SU-DHL-6 (cell line): ENCODE measurements around the gene PMP22.

ENCODE experiments used
- H2AFZ ChIP-seq: fragments of 200-600 bp; sonication (generic); 2 replicates; pipeline ENCODE4 v1.6.1; 2014; ENCODE audit warnings: low read depth, mild to moderate bottlenecking, moderate library complexity, mixed read lengths, antibody characterized with exemption, low read length; ENCODE audit not compliant: severe bottlenecking
- H3F3A ChIP-seq: fragments of 200-600 bp; shearing (Covaris generic); 2 replicates; pipeline ENCODE4 v1.6.0; 2016; ENCODE audit warnings: antibody characterized with exemption, mild to moderate bottlenecking; ENCODE audit not compliant: insufficient read depth
- H3K27ac ChIP-seq: fragments of 200-600 bp; sonication (generic); 2 replicates; pipeline ENCODE4 v1.5.1; 2016; ENCODE audit warnings: low read depth, mild to moderate bottlenecking, low read length, moderate library complexity, mixed read lengths
- H3K27me3 ChIP-seq: fragments of 200-600 bp; sonication (generic), shearing (Covaris generic); 2 replicates; pipeline ENCODE4 v1.6.0; 2014; ENCODE audit warnings: mild to moderate bottlenecking, low read length
- H3K36me3 ChIP-seq: fragments of 200-600 bp; sonication (generic); 2 replicates; pipeline ENCODE4 v1.6.1; 2014; ENCODE audit warnings: mild to moderate bottlenecking, low read length, mixed read lengths
- H3K4me2 ChIP-seq: fragments of 300-600, 200-600 bp; shearing (Covaris generic), sonication (generic); 2 replicates; pipeline ENCODE4 v1.6.0; 2014; ENCODE audit warnings: low read length, low read depth, mild to moderate bottlenecking; ENCODE audit not compliant: poor library complexity, severe bottlenecking
- H3K4me3 ChIP-seq: fragments of 200-600 bp; sonication (generic); 2 replicates; pipeline ENCODE4 v1.5.1; 2014; ENCODE audit warnings: antibody characterized with exemption, low read length, mild to moderate bottlenecking, mixed read lengths; ENCODE audit not compliant: insufficient read depth, poor library complexity, severe bottlenecking
- H3K79me2 ChIP-seq: fragments of 200-600 bp; sonication (generic); 2 replicates; pipeline ENCODE4 v1.6.1; 2014; ENCODE audit warnings: mild to moderate bottlenecking, low read length, moderate library complexity; ENCODE audit not compliant: insufficient read depth
- H3K9ac ChIP-seq: fragments of 200-600 bp; sonication (generic); 2 replicates; pipeline ENCODE4 v1.7.0; 2014; ENCODE audit warnings: mild to moderate bottlenecking, low read length
- H3K9me2 ChIP-seq: fragments of 200-600 bp; sonication (generic); replicated peaks from 2 replicates; pipeline ENCODE4 v1.6.1; 2014; ENCODE audit warnings: low read length; ENCODE audit not compliant: insufficient read depth
- H3K9me3 ChIP-seq: fragments of 200-600 bp; sonication (generic); 2 replicates; pipeline ENCODE4 v1.6.1; 2014; ENCODE audit warnings: low read length, mixed read lengths; ENCODE audit not compliant: insufficient read depth
- H4K20me1 ChIP-seq: fragments of 200-600 bp; sonication (generic); 2 replicates; pipeline ENCODE4 v1.6.1; 2014; ENCODE audit warnings: low read depth, mild to moderate bottlenecking, antibody characterized with exemption, low read length, moderate library complexity, mixed read lengths
- EZH2phosphoT487 ChIP-seq: fragments of 200-600 bp; sonication (generic), shearing (Covaris generic); conservative IDR thresholded peaks from 2 replicates; pipeline ENCODE4 v1.6.1; 2018; ENCODE audit warnings: mild to moderate bottlenecking, antibody characterized with exemption, low read length, moderate library complexity, mixed read lengths
- TF ChIP-seq, protein P1 (sequence below): fragments of 200-600 bp; sonication (generic); IDR thresholded peaks from one replicate; pipeline ENCODE4 v1.5.1; 2017; ENCODE audit warnings: antibody characterized with exemption, mild to moderate bottlenecking, low read length, moderate library complexity; ENCODE audit not compliant: insufficient read depth, poor library complexity, severe bottlenecking

The PMP22 gene

GRCh38 chr17:15309236-15309635 lies 44.1 kb upstream of the PMP22 start:
- Histone ChIP-seq H3K79me2 (no peaks in the 10 kb centered on the region), H3K9me3 (no peaks in the 10 kb centered on the region), H3K4me3 (no peak overlapping the region), H4K20me1 (no peaks in the 10 kb centered on the region), H3K9ac (no peak overlapping the region), H3K27me3 (no peaks in the 10 kb centered on the region), H3K36me3 (no peaks in the 10 kb centered on the region), H3K9me2 (no peaks in the 10 kb centered on the region), H3K27ac (no peak overlapping the region), H3K4me2 (no peak overlapping the region), H3F3A (no peaks in the 10 kb centered on the region), H2AFZ (no peak overlapping the region)
- TF ChIP-seq EZH2phosphoT487, result no peak
- TF ChIP-seq, protein P1, sequence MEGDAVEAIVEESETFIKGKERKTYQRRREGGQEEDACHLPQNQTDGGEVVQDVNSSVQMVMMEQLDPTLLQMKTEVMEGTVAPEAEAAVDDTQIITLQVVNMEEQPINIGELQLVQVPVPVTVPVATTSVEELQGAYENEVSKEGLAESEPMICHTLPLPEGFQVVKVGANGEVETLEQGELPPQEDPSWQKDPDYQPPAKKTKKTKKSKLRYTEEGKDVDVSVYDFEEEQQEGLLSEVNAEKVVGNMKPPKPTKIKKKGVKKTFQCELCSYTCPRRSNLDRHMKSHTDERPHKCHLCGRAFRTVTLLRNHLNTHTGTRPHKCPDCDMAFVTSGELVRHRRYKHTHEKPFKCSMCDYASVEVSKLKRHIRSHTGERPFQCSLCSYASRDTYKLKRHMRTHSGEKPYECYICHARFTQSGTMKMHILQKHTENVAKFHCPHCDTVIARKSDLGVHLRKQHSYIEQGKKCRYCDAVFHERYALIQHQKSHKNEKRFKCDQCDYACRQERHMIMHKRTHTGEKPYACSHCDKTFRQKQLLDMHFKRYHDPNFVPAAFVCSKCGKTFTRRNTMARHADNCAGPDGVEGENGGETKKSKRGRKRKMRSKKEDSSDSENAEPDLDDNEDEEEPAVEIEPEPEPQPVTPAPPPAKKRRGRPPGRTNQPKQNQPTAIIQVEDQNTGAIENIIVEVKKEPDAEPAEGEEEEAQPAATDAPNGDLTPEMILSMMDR, result no peak

DNA sequence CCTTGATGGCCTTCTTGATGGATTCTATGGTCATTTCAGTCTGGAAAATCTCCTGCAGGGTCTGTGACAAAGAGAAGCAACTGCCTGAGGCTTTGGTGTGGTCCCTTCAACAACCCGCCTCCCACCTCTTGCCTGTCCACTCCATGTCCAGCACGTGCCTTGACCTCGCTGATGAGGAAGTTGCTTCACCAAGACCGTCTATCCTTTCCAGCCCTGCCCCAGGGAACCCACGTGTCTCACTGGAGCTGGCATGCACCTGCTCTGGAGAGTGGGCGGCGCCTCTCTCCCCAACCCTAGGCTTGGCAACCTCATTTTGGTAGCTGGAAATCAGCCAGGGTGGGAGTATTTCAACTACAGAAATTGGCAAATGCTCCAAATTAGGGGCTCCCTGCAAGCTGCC lies 43.6 kb upstream of the PMP22 start:
- H3K36me3 ChIP-seq, result no peaks in the 10 kb centered on the region
- H3K4me3 ChIP-seq, result no peak overlapping the region
- no peaks in the 10 kb centered on the region for H3K9me3 ChIP-seq
- no peaks in the 10 kb centered on the region for H3K27me3 ChIP-seq
- TF ChIP-seq, protein P1, result no peak
- no peak for TF ChIP-seq EZH2phosphoT487
- no peaks in the 10 kb centered on the region for H3K9me2 ChIP-seq
- no peaks in the 10 kb centered on the region for H3K79me2 ChIP-seq
- no peaks in the 10 kb centered on the region for H4K20me1 ChIP-seq
- H2AFZ ChIP-seq, result no peak overlapping the region
- H3F3A ChIP-seq, result no peaks in the 10 kb centered on the region
- no peak overlapping the region for H3K27ac ChIP-seq
- no peak overlapping the region for H3K9ac ChIP-seq
- no peak overlapping the region for H3K4me2 ChIP-seq

DNA sequence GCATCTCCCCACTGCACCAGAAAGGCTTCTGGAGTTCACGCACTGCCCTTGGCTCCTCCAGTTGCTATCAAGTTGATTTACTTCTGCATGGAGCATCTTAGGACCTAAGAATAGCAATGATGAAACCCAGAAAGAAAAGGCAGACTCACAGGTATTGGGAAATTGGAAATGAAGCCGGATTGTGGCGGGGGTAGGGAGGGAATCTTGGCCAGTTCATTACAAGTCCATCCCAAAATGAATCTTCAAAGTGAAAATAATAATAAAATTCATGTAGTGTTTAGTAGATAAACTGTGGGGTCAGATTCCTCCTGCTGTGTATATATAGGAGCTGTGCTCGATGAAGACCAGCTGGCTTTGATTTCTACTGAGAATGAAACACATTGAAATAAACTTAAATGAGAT lies 42.6 kb upstream of the PMP22 start:
- Histone ChIP-seq H2AFZ (no peak overlapping the region), H3K79me2 (no peaks in the 10 kb centered on the region), H3K9ac (no peak overlapping the region), H3K36me3 (no peaks in the 10 kb centered on the region), H3K4me3 (no peak overlapping the region), H3F3A (no peaks in the 10 kb centered on the region), H3K27ac (no peak overlapping the region), H3K4me2 (no peak overlapping the region), H3K9me2 (no peaks in the 10 kb centered on the region), H3K27me3 (no peaks in the 10 kb centered on the region), H4K20me1 (no peaks in the 10 kb centered on the region), H3K9me3 (no peaks in the 10 kb centered on the region)
- TF ChIP-seq, protein P1, result no peak
- no peak for TF ChIP-seq EZH2phosphoT487

GRCh38 chr17:15303851-15304250 lies 38.7 kb upstream of the PMP22 start:
- Histone ChIP-seq H3K9me2 (no peaks in the 10 kb centered on the region), H3K36me3 (no peaks in the 10 kb centered on the region), H2AFZ (no peak overlapping the region), H3K79me2 (no peaks in the 10 kb centered on the region), H3K4me3 (no peak overlapping the region), H3F3A (no peaks in the 10 kb centered on the region), H3K9me3 (no peaks in the 10 kb centered on the region), H3K9ac (no peak overlapping the region), H4K20me1 (no peaks in the 10 kb centered on the region), H3K4me2 (no peak overlapping the region), H3K27me3 (no peaks in the 10 kb centered on the region), H3K27ac (no peak overlapping the region)
- TF ChIP-seq, protein P1, result no peak
- no peak for TF ChIP-seq EZH2phosphoT487
